HEK293 (cell line): Measurements from ENCODE around the gene TBC1D19.
A peak's percentile ranks its signal among the peaks of the same experiment; 100 is the strongest.

Experiments used
- CTCF ChIA-PET: fragments of 350-600 bp; formaldehyde crosslinking; extraction: SDS; loops from one replicate; lab custom pipeline; 2021; ENCODE audit warnings: antibody characterized with exemption; lab: Yijun Ruan, JAX
- POLR2A ChIA-PET: fragments of 300-600 bp; formaldehyde crosslinking; extraction: SDS; loops from one replicate; lab custom pipeline; 2020; ENCODE audit warnings: antibody characterized with exemption, inconsistent platforms; lab: Yijun Ruan, JAX
- H3K27ac ChIP-seq: fragments of 200-500 bp; sonication (Bioruptor generic); 2 replicates; pipeline ENCODE4 v1.5.1; 2014; ENCODE audit warnings: low read depth, low read length, control low read depth, inconsistent platforms; ENCODE audit errors: extremely low read depth
- H3K36me3 ChIP-seq, 2 experiments: fragments of 200-500 bp in 1 of 2; sonication (Bioruptor generic) in 1 of 2; 1 replicate in 1 of 2; 2 replicates in 1 of 2; pipeline ENCODE4 v1.5.1; 2014 to 2017; ENCODE audit warnings: inconsistent platforms in 2 of 2, low read length in 2 of 2; ENCODE audit not compliant: control insufficient read depth in 2 of 2, insufficient read depth in 1 of 2
- H3K4me1 ChIP-seq: fragments of 200-500 bp; sonication (Bioruptor generic); 2 replicates; pipeline ENCODE4 v1.5.1; 2014; ENCODE audit warnings: mild to moderate bottlenecking, low read length, inconsistent platforms; ENCODE audit not compliant: control insufficient read depth, insufficient read depth
- H3K4me3 ChIP-seq: 2 replicates; pipeline ENCODE4 v1.5.1; 2011; ENCODE audit warnings: low read depth, mild to moderate bottlenecking, control low read depth, low read length, moderate library complexity
- H3K9me3 ChIP-seq: fragments of 200-500 bp; sonication (Bioruptor generic); 2 replicates; pipeline ENCODE4 v1.5.1; 2014; ENCODE audit warnings: low read depth, low read length, inconsistent platforms; ENCODE audit not compliant: control insufficient read depth, insufficient read depth
- ZNF146 ChIP-seq: fragments of 450-650 bp; formaldehyde crosslinking; IDR thresholded peaks from 2 replicates; pipeline ENCODE4 v1.5.1; 2016; ENCODE audit warnings: missing biosample characterization, missing genetic modification characterization
- ZNF311 ChIP-seq: fragments of 450-650 bp; formaldehyde crosslinking; IDR thresholded peaks from 2 replicates; pipeline ENCODE4 v1.5.1; 2017; ENCODE audit warnings: missing biosample characterization, missing genetic modification characterization, borderline replicate concordance
- ZNF404 ChIP-seq: fragments of 450-650 bp; formaldehyde crosslinking; IDR thresholded peaks from 2 replicates; pipeline ENCODE4 v1.5.1; 2017; ENCODE audit warnings: missing biosample characterization, missing genetic modification characterization
- ZNF48 ChIP-seq: fragments of 450-650 bp; formaldehyde crosslinking; IDR thresholded peaks from 2 replicates; pipeline ENCODE4 v1.5.1; 2016; ENCODE audit warnings: missing biosample characterization, missing genetic modification characterization
- ZNF571 ChIP-seq: fragments of 450-650 bp; formaldehyde crosslinking; IDR thresholded peaks from 2 replicates; pipeline ENCODE4 v1.5.0; 2017; ENCODE audit warnings: missing biosample characterization, missing genetic modification characterization
- ZNF621 ChIP-seq: fragments of 450-650 bp; formaldehyde crosslinking; IDR thresholded peaks from 2 replicates; pipeline ENCODE4 v1.5.1; 2017; ENCODE audit warnings: missing biosample characterization, missing genetic modification characterization
- ZNF629 ChIP-seq: fragments of 450-650 bp; formaldehyde crosslinking; IDR thresholded peaks from 2 replicates; pipeline ENCODE4 v1.5.1; 2017; ENCODE audit warnings: missing biosample characterization, missing genetic modification characterization
- ZNF664 ChIP-seq: fragments of 450-650 bp; formaldehyde crosslinking; IDR thresholded peaks from 2 replicates; pipeline ENCODE4 v1.5.1; 2016; ENCODE audit warnings: missing biosample characterization, missing genetic modification characterization
- ZNF792 ChIP-seq: fragments of 450-650 bp; formaldehyde crosslinking; IDR thresholded peaks from 2 replicates; pipeline ENCODE4 v1.5.1; 2016; ENCODE audit warnings: missing biosample characterization, missing genetic modification characterization
- ZXDB ChIP-seq: fragments of 450-650 bp; formaldehyde crosslinking; IDR thresholded peaks from 2 replicates; pipeline ENCODE4 v1.5.1; 2016; ENCODE audit warnings: missing biosample characterization, missing genetic modification characterization
- TF ChIP-seq, protein P1 (sequence below): fragments of 450-650 bp; formaldehyde crosslinking; IDR thresholded peaks from 2 replicates; pipeline ENCODE4 v1.5.1; 2017; ENCODE audit warnings: missing biosample characterization, missing genetic modification characterization
- TF ChIP-seq, protein P2 (sequence below): fragments of 450-650 bp; formaldehyde crosslinking; IDR thresholded peaks from 2 replicates; pipeline ENCODE4 v1.5.1; 2016; ENCODE audit warnings: missing biosample characterization, missing genetic modification characterization
- TF ChIP-seq, protein P3 (sequence below): fragments of 450-650 bp; formaldehyde crosslinking; IDR thresholded peaks from 2 replicates; pipeline ENCODE4 v1.5.1; 2016; ENCODE audit warnings: missing biosample characterization, missing genetic modification characterization, borderline replicate concordance

The TBC1D19 gene

DNA sequence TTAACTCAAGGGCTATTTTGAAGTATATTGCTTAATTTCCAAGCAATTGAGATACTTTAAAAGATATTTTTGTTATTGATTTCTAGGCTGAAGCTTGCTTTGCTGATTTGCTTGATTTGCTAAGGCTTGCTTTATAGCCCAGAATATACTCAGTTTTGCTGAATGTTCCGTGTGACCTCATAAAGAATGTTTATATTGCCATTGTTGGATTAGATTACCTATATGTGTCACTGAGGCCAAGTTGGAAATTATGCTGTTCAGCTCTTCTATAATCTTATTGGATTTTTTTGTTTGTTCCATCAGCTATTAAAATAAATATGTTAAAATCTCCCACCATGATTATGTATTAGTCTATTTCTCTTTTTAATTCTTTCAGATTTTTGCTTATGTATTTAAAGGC lies 13.0 kb downstream of the TBC1D19 start:
- CTCF ChIA-PET, result interaction anchor here (0.7 kb wide), 1 partner anchor 124 kb away, joined by 3 read pairs; no protein-coding TSS in a partner anchor
- H3K4me3 ChIP-seq, result no peak overlapping the region
- no peak overlapping the region for H3K27ac ChIP-seq
- H3K4me1 ChIP-seq, result no peaks in the 10 kb centered on the region
- no peak for TF ChIP-seq ZNF404
- TF ChIP-seq ZNF792 (tag by site-specific recombination), result no peak
- no peak for TF ChIP-seq ZNF311
- peak; percentile 72 for TF ChIP-seq ZNF629
- TF ChIP-seq ZNF621 (tag by site-specific recombination), result no peak
- no peak for TF ChIP-seq ZXDB
- TF ChIP-seq, protein P1, sequence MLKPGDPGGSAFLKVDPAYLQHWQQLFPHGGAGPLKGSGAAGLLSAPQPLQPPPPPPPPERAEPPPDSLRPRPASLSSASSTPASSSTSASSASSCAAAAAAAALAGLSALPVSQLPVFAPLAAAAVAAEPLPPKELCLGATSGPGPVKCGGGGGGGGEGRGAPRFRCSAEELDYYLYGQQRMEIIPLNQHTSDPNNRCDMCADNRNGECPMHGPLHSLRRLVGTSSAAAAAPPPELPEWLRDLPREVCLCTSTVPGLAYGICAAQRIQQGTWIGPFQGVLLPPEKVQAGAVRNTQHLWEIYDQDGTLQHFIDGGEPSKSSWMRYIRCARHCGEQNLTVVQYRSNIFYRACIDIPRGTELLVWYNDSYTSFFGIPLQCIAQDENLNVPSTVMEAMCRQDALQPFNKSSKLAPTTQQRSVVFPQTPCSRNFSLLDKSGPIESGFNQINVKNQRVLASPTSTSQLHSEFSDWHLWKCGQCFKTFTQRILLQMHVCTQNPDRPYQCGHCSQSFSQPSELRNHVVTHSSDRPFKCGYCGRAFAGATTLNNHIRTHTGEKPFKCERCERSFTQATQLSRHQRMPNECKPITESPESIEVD (tag by site-specific recombination), result peak; percentile 67; the same call in 1 of the 2 replicates
- H3K36me3 ChIP-seq, result no peaks in the 10 kb centered on the region
- no peaks in the 10 kb centered on the region for H3K9me3 ChIP-seq
- POLR2A ChIA-PET, result no interaction called here

DNA sequence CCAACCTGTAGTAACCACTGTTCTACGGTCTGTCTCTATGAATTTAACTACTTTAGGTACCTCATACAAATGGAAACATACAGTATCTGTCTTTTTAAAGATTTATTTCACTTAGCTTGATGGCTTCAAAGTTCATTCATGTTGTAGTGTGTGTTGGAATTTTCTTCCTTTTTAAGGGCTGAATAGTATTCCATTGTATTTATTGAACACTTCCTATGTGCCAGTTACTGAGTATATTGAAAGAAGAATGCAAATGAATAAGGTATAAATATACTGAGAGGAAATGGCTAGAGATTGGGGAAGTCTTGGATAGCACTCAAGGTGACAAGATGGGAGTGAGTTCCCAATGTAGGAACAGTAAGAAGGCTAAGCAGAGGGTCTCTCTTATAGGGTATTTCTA lies 17.3 kb downstream of the TBC1D19 start:
- no peaks in the 10 kb centered on the region for H3K9me3 ChIP-seq

DNA sequence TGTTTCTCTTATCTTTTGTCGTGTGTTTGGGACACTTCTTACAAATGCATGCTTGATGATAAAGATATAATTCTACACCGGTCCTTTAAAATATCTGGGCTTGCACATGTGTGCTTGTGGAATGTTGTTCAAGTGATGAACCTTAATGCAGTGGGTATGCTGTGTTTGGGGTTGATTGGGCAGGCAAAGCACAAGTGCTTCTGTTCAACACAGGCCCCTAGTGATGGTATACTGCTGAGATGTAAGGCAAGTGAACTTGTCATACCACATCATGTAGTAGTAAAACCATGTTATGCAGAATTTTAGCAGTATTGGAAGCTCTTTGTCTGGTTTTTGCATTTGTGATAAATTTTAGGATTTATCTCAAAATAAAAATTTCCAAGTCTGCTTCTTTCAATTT lies 23.9 kb downstream of the TBC1D19 start:
- no peaks in the 10 kb centered on the region for H3K9me3 ChIP-seq
- H3K27ac ChIP-seq, result no peak overlapping the region
- ChIA-PET CTCF (interaction anchor here (0.7 kb wide), 1 partner anchor 235 kb away, joined by 3 read pairs; no protein-coding TSS in a partner anchor), POLR2A (no interaction called here)
- H3K36me3 ChIP-seq, result no peaks in the 10 kb centered on the region
- no peaks in the 10 kb centered on the region for H3K4me1 ChIP-seq
- no peak overlapping the region for H3K4me3 ChIP-seq
- TF ChIP-seq ZNF571 (tag by site-specific recombination), result no peak
- TF ChIP-seq, protein P2, sequence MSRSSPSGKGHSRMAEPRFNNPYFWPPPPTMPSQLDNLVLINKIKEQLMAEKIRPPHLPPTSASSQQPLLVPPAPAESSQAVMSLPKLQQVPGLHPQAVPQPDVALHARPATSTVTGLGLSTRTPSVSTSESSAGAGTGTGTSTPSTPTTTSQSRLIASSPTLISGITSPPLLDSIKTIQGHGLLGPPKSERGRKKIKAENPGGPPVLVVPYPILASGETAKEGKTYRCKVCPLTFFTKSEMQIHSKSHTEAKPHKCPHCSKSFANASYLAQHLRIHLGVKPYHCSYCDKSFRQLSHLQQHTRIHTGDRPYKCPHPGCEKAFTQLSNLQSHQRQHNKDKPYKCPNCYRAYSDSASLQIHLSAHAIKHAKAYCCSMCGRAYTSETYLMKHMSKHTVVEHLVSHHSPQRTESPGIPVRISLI (tag by site-specific recombination), result no peak

More for the DNA sequence above, 17.3 kb downstream of the TBC1D19 start:
- Histone ChIP-seq H3K4me3 (no peak overlapping the region), H3K27ac (no peak overlapping the region), H3K4me1 (no peaks in the 10 kb centered on the region), H3K36me3 (no peaks in the 10 kb centered on the region)
- CTCF ChIA-PET, result interaction anchor here (0.5 kb wide), 1 partner anchor 1049 kb away, joined by 4 read pairs; no protein-coding TSS in a partner anchor
- POLR2A ChIA-PET, result no interaction called here
- TF ChIP-seq ZNF48 (tag by site-specific recombination), result no peak
- TF ChIP-seq ZNF664 (tag by site-specific recombination), result peak; percentile 63
- 0 out of 2 replicates have a peak, but pooled peaks have one; percentile 14 for TF ChIP-seq ZNF146 (tag by site-specific recombination)
- TF ChIP-seq, protein P3, sequence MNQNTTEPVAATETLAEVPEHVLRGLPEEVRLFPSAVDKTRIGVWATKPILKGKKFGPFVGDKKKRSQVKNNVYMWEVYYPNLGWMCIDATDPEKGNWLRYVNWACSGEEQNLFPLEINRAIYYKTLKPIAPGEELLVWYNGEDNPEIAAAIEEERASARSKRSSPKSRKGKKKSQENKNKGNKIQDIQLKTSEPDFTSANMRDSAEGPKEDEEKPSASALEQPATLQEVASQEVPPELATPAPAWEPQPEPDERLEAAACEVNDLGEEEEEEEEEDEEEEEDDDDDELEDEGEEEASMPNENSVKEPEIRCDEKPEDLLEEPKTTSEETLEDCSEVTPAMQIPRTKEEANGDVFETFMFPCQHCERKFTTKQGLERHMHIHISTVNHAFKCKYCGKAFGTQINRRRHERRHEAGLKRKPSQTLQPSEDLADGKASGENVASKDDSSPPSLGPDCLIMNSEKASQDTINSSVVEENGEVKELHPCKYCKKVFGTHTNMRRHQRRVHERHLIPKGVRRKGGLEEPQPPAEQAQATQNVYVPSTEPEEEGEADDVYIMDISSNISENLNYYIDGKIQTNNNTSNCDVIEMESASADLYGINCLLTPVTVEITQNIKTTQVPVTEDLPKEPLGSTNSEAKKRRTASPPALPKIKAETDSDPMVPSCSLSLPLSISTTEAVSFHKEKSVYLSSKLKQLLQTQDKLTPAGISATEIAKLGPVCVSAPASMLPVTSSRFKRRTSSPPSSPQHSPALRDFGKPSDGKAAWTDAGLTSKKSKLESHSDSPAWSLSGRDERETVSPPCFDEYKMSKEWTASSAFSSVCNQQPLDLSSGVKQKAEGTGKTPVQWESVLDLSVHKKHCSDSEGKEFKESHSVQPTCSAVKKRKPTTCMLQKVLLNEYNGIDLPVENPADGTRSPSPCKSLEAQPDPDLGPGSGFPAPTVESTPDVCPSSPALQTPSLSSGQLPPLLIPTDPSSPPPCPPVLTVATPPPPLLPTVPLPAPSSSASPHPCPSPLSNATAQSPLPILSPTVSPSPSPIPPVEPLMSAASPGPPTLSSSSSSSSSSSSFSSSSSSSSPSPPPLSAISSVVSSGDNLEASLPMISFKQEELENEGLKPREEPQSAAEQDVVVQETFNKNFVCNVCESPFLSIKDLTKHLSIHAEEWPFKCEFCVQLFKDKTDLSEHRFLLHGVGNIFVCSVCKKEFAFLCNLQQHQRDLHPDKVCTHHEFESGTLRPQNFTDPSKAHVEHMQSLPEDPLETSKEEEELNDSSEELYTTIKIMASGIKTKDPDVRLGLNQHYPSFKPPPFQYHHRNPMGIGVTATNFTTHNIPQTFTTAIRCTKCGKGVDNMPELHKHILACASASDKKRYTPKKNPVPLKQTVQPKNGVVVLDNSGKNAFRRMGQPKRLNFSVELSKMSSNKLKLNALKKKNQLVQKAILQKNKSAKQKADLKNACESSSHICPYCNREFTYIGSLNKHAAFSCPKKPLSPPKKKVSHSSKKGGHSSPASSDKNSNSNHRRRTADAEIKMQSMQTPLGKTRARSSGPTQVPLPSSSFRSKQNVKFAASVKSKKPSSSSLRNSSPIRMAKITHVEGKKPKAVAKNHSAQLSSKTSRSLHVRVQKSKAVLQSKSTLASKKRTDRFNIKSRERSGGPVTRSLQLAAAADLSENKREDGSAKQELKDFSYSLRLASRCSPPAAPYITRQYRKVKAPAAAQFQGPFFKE, result no peak
